HCT116 (cell line): Measurements from ENCODE around the gene METTL1. TPM values are rescaled to one million over a fixed set of nuclear protein-coding genes. Genes with fewer than 3 reads are reported as not detected.

Experiments
- ATAC-seq: fragments of 200-7000 bp; cut with Tn5 transposase; 2 replicates; pipeline ENCODE4 v1.9.1; 2020; ENCODE audit warnings: mild to moderate bottlenecking, moderate library complexity
- BruUV-seq: library from RNA; stranded (reverse); fragments of 400-500 nt; replicated peaks from 2 replicates; lab custom pipeline; 2021; lab: Mats Ljungman, UMichigan
- CTCF ChIA-PET: fragments of 300-600 bp; sonication (Branson Sonifier 250); formaldehyde crosslinking; loops from one replicate; lab custom pipeline; 2021; ENCODE audit warnings: antibody characterized with exemption; lab: Charles Lee
- POLR2A ChIA-PET: fragments of 300-600, 350-600 bp; sonication (Branson Sonifier 250); formaldehyde crosslinking; loops from one replicate; lab custom pipeline; 2021; ENCODE audit warnings: antibody characterized with exemption; lab: Charles Lee
- RAD21 ChIA-PET, 2 experiments: fragments of 300-600 bp; sonication (Branson Sonifier 250); formaldehyde crosslinking; loops; one replicate each; lab custom pipeline; 2023; ENCODE audit warnings: low total read pairs in 2 of 2; ENCODE audit not compliant: uncharacterized antibody in 2 of 2, unreplicated experiment in 2 of 2, low non-redundant PET in 1 of 2; lab: Charles Lee
- DNase-seq: peaks from one replicate; pipeline ENCODE4 v3.0.0-alpha.2; 2010; ENCODE audit warnings: low read depth, low spot score
- H2AFZ ChIP-seq: fragments of 200-600 bp; shearing (Covaris generic), sonication (generic); 2 replicates; pipeline ENCODE4 v1.6.1; 2017; ENCODE audit warnings: low read depth, mixed run types, mixed read lengths, antibody characterized with exemption, low read length; ENCODE audit not compliant: poor library complexity, severe bottlenecking
- H3K27ac ChIP-seq: 2 replicates; pipeline ENCODE4 v1.5.1; 2012; ENCODE audit warnings: low read depth, low read length
- H3K27me3 ChIP-seq: fragments of 200-600 bp; sonication (generic); 2 replicates; pipeline ENCODE4 v1.6.1; 2016; ENCODE audit warnings: mixed run types, low read length, mixed read lengths; ENCODE audit not compliant: insufficient read depth
- H3K36me3 ChIP-seq, 2 experiments: fragments of 200-500 bp in 1 of 2; fragments of 200-600 bp in 1 of 2; sonication (Bioruptor generic) in 1 of 2; sonication (generic) in 1 of 2; 2 replicates each; pipeline versions ENCODE4 v1.5.1 to v1.6.1; 2014 to 2016; ENCODE audit warnings: low read length in 2 of 2, inconsistent platforms in 1 of 2, mixed read lengths in 1 of 2, mixed run types in 1 of 2; ENCODE audit not compliant: insufficient read depth in 2 of 2, control insufficient read depth in 1 of 2
- H3K4me1 ChIP-seq, 2 experiments: fragments of 200-600 bp in 1 of 2; sonication (generic) in 1 of 2; 2 replicates each; pipeline versions ENCODE4 v1.5.1 to v1.6.1; 2012 to 2017; ENCODE audit warnings: low read length in 2 of 2, inconsistent platforms in 1 of 2, mild to moderate bottlenecking in 1 of 2, mixed read lengths in 1 of 2, mixed run types in 1 of 2, moderate library complexity in 1 of 2; ENCODE audit not compliant: insufficient read depth in 2 of 2, control insufficient read depth in 1 of 2
- H3K4me2 ChIP-seq: fragments of 200-600 bp; sonication (generic); 2 replicates; pipeline ENCODE4 v1.6.1; 2017; ENCODE audit warnings: mixed run types, low read length, mixed read lengths
- H3K4me3 ChIP-seq, 2 experiments: fragments of 200-600 bp in 1 of 2; sonication (generic) in 1 of 2; replicated peaks in 1 of 2; 2 replicates each; pipeline ENCODE4 v1.5.1; 2011 to 2016; ENCODE audit warnings: low read length in 2 of 2, control low read depth in 1 of 2, low read depth in 1 of 2, mild to moderate bottlenecking in 1 of 2, mixed read lengths in 1 of 2, mixed run types in 1 of 2
- H3K79me2 ChIP-seq: fragments of 200-600 bp; sonication (generic); 2 replicates; pipeline ENCODE4 v1.6.1; 2017; ENCODE audit warnings: mild to moderate bottlenecking, mixed run types, low read length, moderate library complexity, mixed read lengths; ENCODE audit not compliant: insufficient read depth
- H3K9ac ChIP-seq: fragments of 200-600 bp; sonication (generic); 2 replicates; pipeline ENCODE4 v1.6.1; 2016; ENCODE audit warnings: low read length, mixed read lengths
- H3K9me2 ChIP-seq: fragments of 200-600 bp; sonication (generic), shearing (Covaris generic); 2 replicates; pipeline ENCODE4 v1.6.1; 2017; ENCODE audit warnings: mixed run types, mild to moderate bottlenecking, moderate library complexity; ENCODE audit not compliant: insufficient read depth
- H3K9me3 ChIP-seq, 2 experiments: fragments of 200-500 bp in 1 of 2; fragments of 200-600 bp in 1 of 2; sonication (Bioruptor generic) in 1 of 2; sonication (generic) in 1 of 2; 2 replicates each; pipeline ENCODE4 v1.6.1; 2014 to 2017; ENCODE audit warnings: low read length in 2 of 2, mixed read lengths in 2 of 2, inconsistent platforms in 1 of 2, low read depth in 1 of 2, mild to moderate bottlenecking in 1 of 2, mixed run types in 1 of 2, moderate library complexity in 1 of 2; ENCODE audit not compliant: control insufficient read depth in 1 of 2, insufficient read depth in 1 of 2
- H4K20me1 ChIP-seq: fragments of 200-600 bp; sonication (generic), shearing (Covaris generic); 2 replicates; pipeline ENCODE4 v1.6.1; 2017; ENCODE audit warnings: mixed run types, mild to moderate bottlenecking, moderate library complexity; ENCODE audit not compliant: insufficient read depth
- CBX3 ChIP-seq: IDR thresholded peaks from 2 replicates; pipeline ENCODE4 v1.6.1; 2012; ENCODE audit warnings: low read depth
- EZH2 ChIP-seq: fragments of 200-600 bp; sonication (generic); IDR thresholded peaks from 2 replicates; pipeline ENCODE4 v1.6.1; 2017; ENCODE audit warnings: antibody characterized with exemption, mixed run types
- POLR2A ChIP-seq: IDR thresholded peaks from 2 replicates; pipeline ENCODE4 v1.7.0; 2011; ENCODE audit warnings: borderline replicate concordance; ENCODE audit not compliant: insufficient read depth, insufficient read length; ENCODE audit errors: extremely low read depth
- POLR2AphosphoS5 ChIP-seq: IDR thresholded peaks from 2 replicates; pipeline ENCODE4 v1.6.1; 2011; ENCODE audit warnings: mild to moderate bottlenecking, low read depth, low read length, moderate library complexity
- RAD21 ChIP-seq: IDR thresholded peaks from 2 replicates; pipeline ENCODE4 v1.6.1; 2012; ENCODE audit warnings: low read depth, mild to moderate bottlenecking
- SIN3A ChIP-seq: IDR thresholded peaks from 2 replicates; pipeline ENCODE4 v1.6.1; 2012; ENCODE audit warnings: low read depth
- SP1 ChIP-seq: IDR thresholded peaks from 2 replicates; pipeline ENCODE4 v1.6.1; 2012; ENCODE audit warnings: low read depth
- TCF7L2 ChIP-seq: IDR thresholded peaks from 2 replicates; pipeline ENCODE4 v1.7.0; 2011; ENCODE audit warnings: borderline replicate concordance, inconsistent platforms; ENCODE audit not compliant: insufficient read depth, insufficient read length; ENCODE audit errors: extremely low read depth
- ZFX ChIP-seq: fragments of 450-650 bp; IDR thresholded peaks from 2 replicates; pipeline ENCODE4 v1.6.1; 2017
- intact Hi-C: fragments of 100-400 bp; cut with micrococcal nuclease; formaldehyde crosslinking; loops from 2 replicates; pipeline ENCODE4 v1.10.0; 2022
- total RNA-seq: library from RNA; stranded (reverse); gene quantifications from one replicate; pipeline ENCODE4 v1.2.1, GENCODE V29; 2021; ENCODE audit not compliant: unreplicated experiment
- TF ChIP-seq, protein P1 (sequence below): IDR thresholded peaks from 2 replicates; pipeline ENCODE4 v1.6.1; 2012
- TF ChIP-seq, protein P2 (sequence below), 3 experiments: fragments of 200-600 bp in 1 of 3; sonication (generic) in 1 of 3; IDR thresholded peaks in 2 of 3; conservative IDR thresholded peaks in 1 of 3; 2 replicates each; pipeline ENCODE4 v1.5.1; 2012 to 2017; ENCODE audit warnings: low read depth in 2 of 3, low read length in 2 of 3, antibody characterized with exemption in 1 of 3, borderline replicate concordance in 1 of 3, control low read depth in 1 of 3, mild to moderate bottlenecking in 1 of 3, mixed read lengths in 1 of 3, mixed run types in 1 of 3, moderate library complexity in 1 of 3; ENCODE audit not compliant: insufficient read depth in 1 of 3
- TF ChIP-seq, protein P3 (sequence below): IDR thresholded peaks from 2 replicates; pipeline ENCODE4 v1.6.1; 2012

The METTL1 gene
- total RNA-seq, 1 experiment from 2014 or later: 56.6 TPM

DNA sequence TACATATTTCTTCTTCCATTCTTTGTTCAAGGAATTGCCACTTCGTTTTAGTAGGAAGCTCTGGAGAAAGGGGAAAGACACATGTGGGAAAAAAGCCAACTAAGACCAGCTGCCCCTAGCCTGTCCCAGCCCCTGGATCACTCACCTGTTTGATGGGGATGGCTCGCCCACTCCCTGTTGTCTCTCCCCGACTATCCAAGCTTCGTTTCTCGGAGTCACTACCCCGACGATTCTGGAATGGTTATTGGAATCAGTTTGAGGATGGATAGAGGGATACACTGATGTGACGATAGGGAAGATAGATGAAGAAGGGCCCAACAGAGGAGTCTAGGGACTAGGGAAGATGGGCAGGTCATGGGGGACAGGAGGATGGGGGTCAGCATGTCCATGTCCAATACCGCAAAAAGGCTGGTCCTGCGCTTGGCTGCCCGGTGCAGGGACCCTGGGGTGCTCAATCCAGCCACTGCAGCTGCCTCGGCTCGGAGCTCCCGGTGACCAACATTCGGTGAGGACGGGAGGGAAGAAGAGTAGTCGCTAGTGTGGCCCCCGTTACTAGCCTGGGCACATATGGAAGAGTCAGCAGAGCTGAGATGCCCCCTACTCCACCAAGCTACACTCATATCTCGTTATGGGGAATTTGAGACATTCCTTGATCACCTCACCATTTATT lies 40.4 kb downstream of the METTL1 start:
- BruUV-seq: no TSS peak
- TF ChIP-seq POLR2AphosphoS5 (no peak), SIN3A (no peak), SP1 (no peak)
- Histone ChIP-seq H3K9ac (no peak overlapping the region), H4K20me1 (no peaks in the 10 kb centered on the region), H3K27me3 (no peaks in the 10 kb centered on the region), H3K9me2 (no peaks in the 10 kb centered on the region), H3K79me2 (no peaks in the 10 kb centered on the region), H3K4me3 (no peak overlapping the region), H3K4me1 (peaks cover 4 to 9% of the 10 kb centered on the region in 2 experiments; a peak in 3 of 4 replicates), H3K27ac (no peak overlapping the region), H3K36me3 (peaks cover 4 to 15% of the 10 kb centered on the region in 2 experiments; a peak in 3 of 4 replicates), H3K4me2 (no peak overlapping the region), H3K9me3 (no peaks in the 10 kb centered on the region), H2AFZ (no peak overlapping the region)
- POLR2A ChIA-PET: no interaction called here
- intact Hi-C loops: no loop called here
- CTCF ChIA-PET: no interaction called here
- DNase-seq (no peak), ATAC-seq (no peak)
- RAD21 ChIA-PET: no interaction called here

DNA sequence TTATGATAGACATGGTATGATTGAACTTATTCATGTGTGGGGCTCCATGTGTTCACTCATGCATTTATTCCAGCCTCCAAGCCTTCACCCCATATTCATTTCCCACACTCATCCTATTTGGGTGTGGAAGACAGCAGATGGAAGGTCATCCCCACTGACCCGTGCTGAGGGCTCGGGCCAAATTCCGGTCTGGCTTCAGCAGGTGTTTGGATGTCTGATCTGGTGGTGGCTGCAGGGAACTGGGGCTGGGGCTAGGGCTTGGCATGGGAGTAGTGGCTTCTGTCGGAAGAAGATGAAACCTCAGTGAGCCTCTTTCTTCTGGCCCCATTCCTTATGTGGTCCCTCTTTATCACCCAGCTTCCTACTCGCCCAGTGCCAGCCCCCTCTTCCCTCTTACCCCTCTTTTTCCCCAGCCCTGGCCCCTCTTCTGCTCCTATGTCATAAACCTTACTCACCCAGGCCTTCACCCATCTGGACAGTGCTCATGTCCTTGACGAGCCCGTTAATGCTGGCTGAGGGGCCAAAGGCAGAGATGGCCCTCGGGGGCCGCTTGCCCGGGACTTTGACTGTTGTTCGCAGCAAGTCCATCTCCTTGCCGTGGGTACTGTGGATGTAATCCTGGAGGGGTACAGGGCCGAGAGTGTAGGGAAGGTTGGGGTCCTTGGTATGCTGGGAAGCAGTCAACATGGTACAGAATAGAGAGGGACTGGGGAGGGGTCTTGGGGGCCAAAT lies 41.4 kb downstream of the METTL1 start:
- Histone ChIP-seq H3K9ac (no peak overlapping the region), H3K4me2 (no peak overlapping the region), H3K9me2 (no peaks in the 10 kb centered on the region), H3K4me1 (peaks cover 7 to 18% of the 10 kb centered on the region in 2 experiments; a peak in 3 of 4 replicates), H3K27me3 (no peaks in the 10 kb centered on the region), H2AFZ (no peak overlapping the region), H3K36me3 (peaks cover 4 to 15% of the 10 kb centered on the region in 2 experiments; a peak in 3 of 4 replicates), H4K20me1 (no peaks in the 10 kb centered on the region), H3K4me3 (no peak overlapping the region), H3K9me3 (no peaks in the 10 kb centered on the region), H3K27ac (no peak overlapping the region), H3K79me2 (no peaks in the 10 kb centered on the region)
- RAD21 ChIA-PET: no interaction called here
- no TSS peak for BruUV-seq
- POLR2A ChIA-PET: no interaction called here
- intact Hi-C loops: no loop called here
- DNase-seq (no peak), ATAC-seq (no peak)
- CTCF ChIA-PET: no interaction called here
- no peak for TF ChIP-seq POLR2AphosphoS5
- TF ChIP-seq, protein P1, sequence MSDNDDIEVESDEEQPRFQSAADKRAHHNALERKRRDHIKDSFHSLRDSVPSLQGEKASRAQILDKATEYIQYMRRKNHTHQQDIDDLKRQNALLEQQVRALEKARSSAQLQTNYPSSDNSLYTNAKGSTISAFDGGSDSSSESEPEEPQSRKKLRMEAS: no peak
- TF ChIP-seq TCF7L2: no peak
- no peak for TF ChIP-seq CBX3
- no peak for TF ChIP-seq ZFX
- TF ChIP-seq POLR2A: no peak
- TF ChIP-seq, protein P2, sequence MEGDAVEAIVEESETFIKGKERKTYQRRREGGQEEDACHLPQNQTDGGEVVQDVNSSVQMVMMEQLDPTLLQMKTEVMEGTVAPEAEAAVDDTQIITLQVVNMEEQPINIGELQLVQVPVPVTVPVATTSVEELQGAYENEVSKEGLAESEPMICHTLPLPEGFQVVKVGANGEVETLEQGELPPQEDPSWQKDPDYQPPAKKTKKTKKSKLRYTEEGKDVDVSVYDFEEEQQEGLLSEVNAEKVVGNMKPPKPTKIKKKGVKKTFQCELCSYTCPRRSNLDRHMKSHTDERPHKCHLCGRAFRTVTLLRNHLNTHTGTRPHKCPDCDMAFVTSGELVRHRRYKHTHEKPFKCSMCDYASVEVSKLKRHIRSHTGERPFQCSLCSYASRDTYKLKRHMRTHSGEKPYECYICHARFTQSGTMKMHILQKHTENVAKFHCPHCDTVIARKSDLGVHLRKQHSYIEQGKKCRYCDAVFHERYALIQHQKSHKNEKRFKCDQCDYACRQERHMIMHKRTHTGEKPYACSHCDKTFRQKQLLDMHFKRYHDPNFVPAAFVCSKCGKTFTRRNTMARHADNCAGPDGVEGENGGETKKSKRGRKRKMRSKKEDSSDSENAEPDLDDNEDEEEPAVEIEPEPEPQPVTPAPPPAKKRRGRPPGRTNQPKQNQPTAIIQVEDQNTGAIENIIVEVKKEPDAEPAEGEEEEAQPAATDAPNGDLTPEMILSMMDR (IDR thresholded peaks at IDR 0.05 in 2 of 3, conservative IDR thresholded peaks at IDR 0.05 in 1 of 3; ENCODE audit: borderline replicate concordance in 1 of 3, insufficient read depth in 1 of 3, low read depth in 2 of 3, low read length in 2 of 3): no peak
- TF ChIP-seq, protein P3, sequence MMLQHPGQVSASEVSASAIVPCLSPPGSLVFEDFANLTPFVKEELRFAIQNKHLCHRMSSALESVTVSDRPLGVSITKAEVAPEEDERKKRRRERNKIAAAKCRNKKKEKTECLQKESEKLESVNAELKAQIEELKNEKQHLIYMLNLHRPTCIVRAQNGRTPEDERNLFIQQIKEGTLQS: no peak
- no peak for TF ChIP-seq RAD21
- no peak for TF ChIP-seq EZH2
